NCI-H146 treated with DMSO at 0.1 percent for 48 hours (cell line): ENCODE measurements around the gene ABHD12B.

Source experiments
- DNase-seq: peaks from one replicate; lab custom pipeline; 2025; ENCODE audit not compliant: unreplicated experiment; lab: John Stamatoyannopoulos, UW

ABHD12B gene

GRCh38 chr14:50837850-50838470 lies 33.9 kb upstream of the ABHD12B start:
- no peak for DNase-seq

GRCh38 chr14:50839048-50839447 lies 32.8 kb upstream of the ABHD12B start:
- no peak for DNase-seq

- no peak for DNase-seq
Measured at GRCh38 chr14:50839691-50840090, 32.2 kb upstream of the ABHD12B start.

- no peak for DNase-seq
Measured at GRCh38 chr14:50844391-50844790, 27.5 kb upstream of the ABHD12B start.

GRCh38 chr14:50845166-50845565 lies 26.7 kb upstream of the ABHD12B start:
- DNase-seq = no peak

GRCh38 chr14:50846226-50846880 lies 25.5 kb upstream of the ABHD12B start:
- no peak for DNase-seq

GRCh38 chr14:50853891-50854290 lies 18.0 kb upstream of the ABHD12B start:
- no peak for DNase-seq

- DNase-seq = no peak
Measured at GRCh38 chr14:50854521-50854920, 17.3 kb upstream of the ABHD12B start.

GRCh38 chr14:50855558-50855957 lies 16.3 kb upstream of the ABHD12B start:
- DNase-seq = no peak

GRCh38 chr14:50856660-50857059 lies 15.2 kb upstream of the ABHD12B start:
- DNase-seq = no peak

- DNase-seq = no peak
Measured at GRCh38 chr14:50859296-50859624, 12.6 kb upstream of the ABHD12B start.

GRCh38 chr14:50860478-50861086 lies 11.3 kb upstream of the ABHD12B start:
- DNase-seq = peak; percentile 81

GRCh38 chr14:50862036-50862570 lies 9.8 kb upstream of the ABHD12B start:
- DNase-seq = no peak

- no peak for DNase-seq
Measured at GRCh38 chr14:50864237-50864636, 7.6 kb upstream of the ABHD12B start.

- no peak for DNase-seq
Measured at GRCh38 chr14:50864946-50865345, 6.9 kb upstream of the ABHD12B start.

GRCh38 chr14:50865391-50866076 lies 6.3 kb upstream of the ABHD12B start:
- DNase-seq = no peak

GRCh38 chr14:50871228-50871627 lies 625 bp upstream of the ABHD12B start:
- no peak for DNase-seq

- peak; percentile 25 for DNase-seq
Measured at GRCh38 chr14:50874757-50875156, 2.9 kb downstream of the ABHD12B start.

- no peak for DNase-seq
Measured at GRCh38 chr14:50875359-50876070, 3.7 kb downstream of the ABHD12B start.

- no peak for DNase-seq
Measured at GRCh38 chr14:50882932-50883826, 11.3 kb downstream of the ABHD12B start.
